HepG2 (cell line): ENCODE results near the gene TIMM44. TPM values are rescaled to one million over a fixed set of nuclear protein-coding genes. Genes with fewer than 3 reads are reported as not detected.
A peak's percentile ranks its signal among the peaks of the same experiment; 100 is the strongest.

Experiments used
- CREM ChIP-seq, 2 experiments: sonication (generic) in 1 of 2; formaldehyde crosslinking in 1 of 2; IDR thresholded peaks; 2 replicates each; pipeline versions ENCODE4 v1.4.0 to v1.6.1; 2016 to 2020; ENCODE audit warnings: antibody characterized with exemption in 1 of 2, mild to moderate bottlenecking in 1 of 2, missing genetic modification reagents in 1 of 2
- KLF16 ChIP-seq, 2 experiments: sonication (generic) in 1 of 2; formaldehyde crosslinking in 1 of 2; IDR thresholded peaks; 2 replicates each; pipeline versions ENCODE4 v1.6.1 to v1.8.0; 2016 to 2023; ENCODE audit warnings: missing genetic modification reagents in 2 of 2, missing compliant biosample characterization in 1 of 2
- KMT2A ChIP-seq: sonication (generic); formaldehyde crosslinking; IDR thresholded peaks from 2 replicates; pipeline ENCODE4 v1.4.0; 2020; ENCODE audit warnings: missing genetic modification reagents
- MED1 ChIP-seq: sonication (generic); formaldehyde crosslinking; IDR thresholded peaks from 2 replicates; pipeline ENCODE4 v1.4.0; 2020; ENCODE audit warnings: missing genetic modification reagents
- PITX1 ChIP-seq: sonication (generic); formaldehyde crosslinking; IDR thresholded peaks from 2 replicates; pipeline ENCODE4 v1.5.1; 2020; ENCODE audit warnings: mild to moderate bottlenecking, missing genetic modification reagents
- SKI ChIP-seq: fragments of 450-650 bp; IDR thresholded peaks from one replicate; pipeline ENCODE4 v1.6.1; 2018; ENCODE audit warnings: mild to moderate bottlenecking; ENCODE audit not compliant: partially characterized antibody
- SRY ChIP-seq: sonication (generic); formaldehyde crosslinking; IDR thresholded peaks from 2 replicates; pipeline ENCODE4 v1.8.0; 2022; ENCODE audit warnings: mild to moderate bottlenecking, missing genetic modification reagents
- SYNCRIP ChIP-seq: fragments of 200-400 bp; formaldehyde crosslinking; IDR thresholded peaks from 2 replicates; pipeline ENCODE4 v1.6.1; 2018; ENCODE audit warnings: mild to moderate bottlenecking, low read depth, low read length; ENCODE audit not compliant: insufficient read depth
- XBP1 ChIP-seq: sonication (generic); formaldehyde crosslinking; IDR thresholded peaks from 2 replicates; pipeline ENCODE4 v1.5.0; 2020; ENCODE audit warnings: missing genetic modification reagents
- ZNF234 ChIP-seq: sonication (generic); formaldehyde crosslinking; conservative IDR thresholded peaks from 2 replicates; pipeline ENCODE4 v1.5.1; 2020; ENCODE audit warnings: mild to moderate bottlenecking, missing genetic modification reagents
- ZNF773 ChIP-seq: sonication (generic); formaldehyde crosslinking; IDR thresholded peaks from 2 replicates; pipeline ENCODE4 v1.4.0; 2020; ENCODE audit warnings: missing genetic modification reagents, borderline replicate concordance
- polyA plus RNA-seq, 8 experiments: library from polyadenylated mRNA; depleted of rRNA in 3 of 8; stranded (reverse) in 7 of 8; unstranded in 1 of 8; fragments of >200 nt; fragmentation: Illumina TruSeq in 4 of 8; extraction: Trizol in 4 of 8; gene quantifications; 2 replicates each; pipeline versions ENCODE4 v1.2.1 to v1.2.3, GENCODE V29; 2011 to 2016; ENCODE audit warnings: low read depth in 4 of 8, missing spikeins in 1 of 8, mixed read lengths in 1 of 8; ENCODE audit not compliant: insufficient read depth in 1 of 8
- total RNA-seq, 5 experiments: library from RNA; depleted of rRNA; stranded (reverse); fragments of >200 nt; fragmentation: Illumina TruSeq; extraction: Trizol; gene quantifications; 2 replicates each; pipeline ENCODE4 v1.2.3, GENCODE V29; 2016; ENCODE audit warnings: low read depth in 1 of 5
- TF ChIP-seq, protein P1 (sequence below): sonication (generic); formaldehyde crosslinking; IDR thresholded peaks from 2 replicates; pipeline ENCODE4 v1.5.1; 2020; ENCODE audit warnings: mild to moderate bottlenecking, missing genetic modification reagents, borderline replicate concordance
- TF ChIP-seq, protein P2 (sequence below): sonication (generic); formaldehyde crosslinking; IDR thresholded peaks from 2 replicates; pipeline ENCODE4 v1.8.1; 2022; ENCODE audit warnings: mild to moderate bottlenecking, missing genetic modification reagents
- TF ChIP-seq, protein P3 (sequence below): sonication (generic); formaldehyde crosslinking; IDR thresholded peaks from 2 replicates; pipeline ENCODE4 v1.4.0; 2020; ENCODE audit warnings: missing genetic modification reagents
- TF ChIP-seq, protein P4 (sequence below): sonication (generic); formaldehyde crosslinking; IDR thresholded peaks from 2 replicates; pipeline ENCODE4 v1.5.0; 2020; ENCODE audit warnings: mild to moderate bottlenecking, missing genetic modification reagents
- TF ChIP-seq, protein P5 (sequence below): sonication (generic); formaldehyde crosslinking; IDR thresholded peaks from 2 replicates; pipeline ENCODE4 v1.9.0; 2022; ENCODE audit warnings: missing genetic modification reagents, mild to moderate bottlenecking, borderline replicate concordance
- TF ChIP-seq, protein P6 (sequence below): sonication (generic); formaldehyde crosslinking; IDR thresholded peaks from 2 replicates; pipeline ENCODE4 v1.5.1; 2020; ENCODE audit warnings: mild to moderate bottlenecking, moderate library complexity, missing genetic modification reagents

TIMM44 gene
- total and polyA plus RNA-seq, 2 of the 13 experiments (the other 11 are each of a cell fraction or from before 2014, with no cell fraction given): 42.9 to 72.6 TPM

DNA sequence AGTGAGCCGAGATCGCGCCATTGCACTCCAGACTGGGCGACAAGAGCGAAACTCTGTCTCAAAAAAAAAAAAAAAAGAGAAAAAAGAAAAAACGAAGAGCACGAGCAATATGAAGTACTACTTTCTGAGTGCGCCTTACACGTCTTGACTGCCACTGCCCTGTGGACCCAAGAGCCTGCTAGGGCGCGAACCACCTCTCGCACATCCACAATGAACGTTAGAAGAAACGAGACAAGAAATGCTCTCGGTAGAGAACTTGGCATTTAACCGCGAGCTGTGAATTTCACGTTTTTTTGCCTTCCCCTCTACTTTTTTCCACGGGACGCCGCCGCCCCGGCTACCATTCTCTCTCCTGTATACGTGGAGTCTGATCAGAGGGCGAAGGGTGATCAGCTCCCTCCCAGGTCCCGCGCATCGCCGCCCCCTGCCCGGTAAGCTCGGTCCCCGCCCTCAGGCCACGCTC, 454 bp downstream of the TIMM44 start (continued):
- TF ChIP-seq SRY (CRISPR knock-in tag): no peak
- no peak for TF ChIP-seq MED1
- no peak for TF ChIP-seq ZNF234 (CRISPR knock-in tag)
- TF ChIP-seq, protein P1, sequence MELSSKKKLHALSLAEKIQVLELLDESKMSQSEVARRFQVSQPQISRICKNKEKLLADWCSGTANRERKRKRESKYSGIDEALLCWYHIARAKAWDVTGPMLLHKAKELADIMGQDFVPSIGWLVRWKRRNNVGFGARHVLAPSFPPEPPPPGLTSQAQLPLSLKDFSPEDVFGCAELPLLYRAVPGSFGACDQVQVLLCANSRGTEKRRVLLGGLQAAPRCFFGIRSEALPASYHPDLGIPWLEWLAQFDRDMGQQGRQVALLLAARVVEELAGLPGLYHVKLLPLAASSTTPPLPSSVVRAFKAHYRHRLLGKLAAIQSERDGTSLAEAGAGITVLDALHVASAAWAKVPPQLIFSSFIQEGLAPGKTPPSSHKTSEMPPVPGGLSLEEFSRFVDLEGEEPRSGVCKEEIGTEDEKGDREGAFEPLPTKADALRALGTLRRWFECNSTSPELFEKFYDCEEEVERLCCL (CRISPR knock-in tag): 0 out of 2 replicates have a peak, but pooled peaks have one; percentile 57
- no peak for TF ChIP-seq PITX1 (CRISPR knock-in tag)
- 0 out of 2 replicates have a peak, but pooled peaks have one; percentile 20 for TF ChIP-seq KMT2A (CRISPR knock-in tag)
- TF ChIP-seq, protein P2, sequence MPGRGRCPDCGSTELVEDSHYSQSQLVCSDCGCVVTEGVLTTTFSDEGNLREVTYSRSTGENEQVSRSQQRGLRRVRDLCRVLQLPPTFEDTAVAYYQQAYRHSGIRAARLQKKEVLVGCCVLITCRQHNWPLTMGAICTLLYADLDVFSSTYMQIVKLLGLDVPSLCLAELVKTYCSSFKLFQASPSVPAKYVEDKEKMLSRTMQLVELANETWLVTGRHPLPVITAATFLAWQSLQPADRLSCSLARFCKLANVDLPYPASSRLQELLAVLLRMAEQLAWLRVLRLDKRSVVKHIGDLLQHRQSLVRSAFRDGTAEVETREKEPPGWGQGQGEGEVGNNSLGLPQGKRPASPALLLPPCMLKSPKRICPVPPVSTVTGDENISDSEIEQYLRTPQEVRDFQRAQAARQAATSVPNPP (CRISPR knock-in tag): no peak
- TF ChIP-seq, protein P3, sequence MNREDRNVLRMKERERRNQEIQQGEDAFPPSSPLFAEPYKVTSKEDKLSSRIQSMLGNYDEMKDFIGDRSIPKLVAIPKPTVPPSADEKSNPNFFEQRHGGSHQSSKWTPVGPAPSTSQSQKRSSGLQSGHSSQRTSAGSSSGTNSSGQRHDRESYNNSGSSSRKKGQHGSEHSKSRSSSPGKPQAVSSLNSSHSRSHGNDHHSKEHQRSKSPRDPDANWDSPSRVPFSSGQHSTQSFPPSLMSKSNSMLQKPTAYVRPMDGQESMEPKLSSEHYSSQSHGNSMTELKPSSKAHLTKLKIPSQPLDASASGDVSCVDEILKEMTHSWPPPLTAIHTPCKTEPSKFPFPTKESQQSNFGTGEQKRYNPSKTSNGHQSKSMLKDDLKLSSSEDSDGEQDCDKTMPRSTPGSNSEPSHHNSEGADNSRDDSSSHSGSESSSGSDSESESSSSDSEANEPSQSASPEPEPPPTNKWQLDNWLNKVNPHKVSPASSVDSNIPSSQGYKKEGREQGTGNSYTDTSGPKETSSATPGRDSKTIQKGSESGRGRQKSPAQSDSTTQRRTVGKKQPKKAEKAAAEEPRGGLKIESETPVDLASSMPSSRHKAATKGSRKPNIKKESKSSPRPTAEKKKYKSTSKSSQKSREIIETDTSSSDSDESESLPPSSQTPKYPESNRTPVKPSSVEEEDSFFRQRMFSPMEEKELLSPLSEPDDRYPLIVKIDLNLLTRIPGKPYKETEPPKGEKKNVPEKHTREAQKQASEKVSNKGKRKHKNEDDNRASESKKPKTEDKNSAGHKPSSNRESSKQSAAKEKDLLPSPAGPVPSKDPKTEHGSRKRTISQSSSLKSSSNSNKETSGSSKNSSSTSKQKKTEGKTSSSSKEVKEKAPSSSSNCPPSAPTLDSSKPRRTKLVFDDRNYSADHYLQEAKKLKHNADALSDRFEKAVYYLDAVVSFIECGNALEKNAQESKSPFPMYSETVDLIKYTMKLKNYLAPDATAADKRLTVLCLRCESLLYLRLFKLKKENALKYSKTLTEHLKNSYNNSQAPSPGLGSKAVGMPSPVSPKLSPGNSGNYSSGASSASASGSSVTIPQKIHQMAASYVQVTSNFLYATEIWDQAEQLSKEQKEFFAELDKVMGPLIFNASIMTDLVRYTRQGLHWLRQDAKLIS: no peak
- no peak for TF ChIP-seq ZNF773
- TF ChIP-seq, protein P4, sequence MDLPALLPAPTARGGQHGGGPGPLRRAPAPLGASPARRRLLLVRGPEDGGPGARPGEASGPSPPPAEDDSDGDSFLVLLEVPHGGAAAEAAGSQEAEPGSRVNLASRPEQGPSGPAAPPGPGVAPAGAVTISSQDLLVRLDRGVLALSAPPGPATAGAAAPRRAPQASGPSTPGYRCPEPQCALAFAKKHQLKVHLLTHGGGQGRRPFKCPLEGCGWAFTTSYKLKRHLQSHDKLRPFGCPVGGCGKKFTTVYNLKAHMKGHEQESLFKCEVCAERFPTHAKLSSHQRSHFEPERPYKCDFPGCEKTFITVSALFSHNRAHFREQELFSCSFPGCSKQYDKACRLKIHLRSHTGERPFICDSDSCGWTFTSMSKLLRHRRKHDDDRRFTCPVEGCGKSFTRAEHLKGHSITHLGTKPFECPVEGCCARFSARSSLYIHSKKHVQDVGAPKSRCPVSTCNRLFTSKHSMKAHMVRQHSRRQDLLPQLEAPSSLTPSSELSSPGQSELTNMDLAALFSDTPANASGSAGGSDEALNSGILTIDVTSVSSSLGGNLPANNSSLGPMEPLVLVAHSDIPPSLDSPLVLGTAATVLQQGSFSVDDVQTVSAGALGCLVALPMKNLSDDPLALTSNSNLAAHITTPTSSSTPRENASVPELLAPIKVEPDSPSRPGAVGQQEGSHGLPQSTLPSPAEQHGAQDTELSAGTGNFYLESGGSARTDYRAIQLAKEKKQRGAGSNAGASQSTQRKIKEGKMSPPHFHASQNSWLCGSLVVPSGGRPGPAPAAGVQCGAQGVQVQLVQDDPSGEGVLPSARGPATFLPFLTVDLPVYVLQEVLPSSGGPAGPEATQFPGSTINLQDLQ (CRISPR knock-in tag): no peak
- TF ChIP-seq KLF16 (CRISPR knock-in tag; IDR thresholded peaks at IDR 0.05): no peak
- TF ChIP-seq, protein P5, sequence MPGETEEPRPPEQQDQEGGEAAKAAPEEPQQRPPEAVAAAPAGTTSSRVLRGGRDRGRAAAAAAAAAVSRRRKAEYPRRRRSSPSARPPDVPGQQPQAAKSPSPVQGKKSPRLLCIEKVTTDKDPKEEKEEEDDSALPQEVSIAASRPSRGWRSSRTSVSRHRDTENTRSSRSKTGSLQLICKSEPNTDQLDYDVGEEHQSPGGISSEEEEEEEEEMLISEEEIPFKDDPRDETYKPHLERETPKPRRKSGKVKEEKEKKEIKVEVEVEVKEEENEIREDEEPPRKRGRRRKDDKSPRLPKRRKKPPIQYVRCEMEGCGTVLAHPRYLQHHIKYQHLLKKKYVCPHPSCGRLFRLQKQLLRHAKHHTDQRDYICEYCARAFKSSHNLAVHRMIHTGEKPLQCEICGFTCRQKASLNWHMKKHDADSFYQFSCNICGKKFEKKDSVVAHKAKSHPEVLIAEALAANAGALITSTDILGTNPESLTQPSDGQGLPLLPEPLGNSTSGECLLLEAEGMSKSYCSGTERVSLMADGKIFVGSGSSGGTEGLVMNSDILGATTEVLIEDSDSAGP (CRISPR knock-in tag): no peak
- TF ChIP-seq SYNCRIP: no peak
- TF ChIP-seq SKI: no peak
- TF ChIP-seq, protein P6, sequence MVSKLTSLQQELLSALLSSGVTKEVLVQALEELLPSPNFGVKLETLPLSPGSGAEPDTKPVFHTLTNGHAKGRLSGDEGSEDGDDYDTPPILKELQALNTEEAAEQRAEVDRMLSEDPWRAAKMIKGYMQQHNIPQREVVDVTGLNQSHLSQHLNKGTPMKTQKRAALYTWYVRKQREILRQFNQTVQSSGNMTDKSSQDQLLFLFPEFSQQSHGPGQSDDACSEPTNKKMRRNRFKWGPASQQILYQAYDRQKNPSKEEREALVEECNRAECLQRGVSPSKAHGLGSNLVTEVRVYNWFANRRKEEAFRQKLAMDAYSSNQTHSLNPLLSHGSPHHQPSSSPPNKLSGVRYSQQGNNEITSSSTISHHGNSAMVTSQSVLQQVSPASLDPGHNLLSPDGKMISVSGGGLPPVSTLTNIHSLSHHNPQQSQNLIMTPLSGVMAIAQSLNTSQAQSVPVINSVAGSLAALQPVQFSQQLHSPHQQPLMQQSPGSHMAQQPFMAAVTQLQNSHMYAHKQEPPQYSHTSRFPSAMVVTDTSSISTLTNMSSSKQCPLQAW (CRISPR knock-in tag): no peak
- no peak for TF ChIP-seq XBP1 (CRISPR knock-in tag)
- TF ChIP-seq CREM (IDR thresholded peaks at IDR 0.05): no peak
- no peak for TF ChIP-seq CREM (CRISPR knock-in tag; IDR thresholded peaks at IDR 0.05)
